GM12878 (cell line): ENCODE results near the gene FLYWCH2.

Experiments
- POLR2AphosphoS5 ChIP-seq: IDR thresholded peaks from 2 replicates; pipeline ENCODE4 v1.6.1; 2011; ENCODE audit warnings: mild to moderate bottlenecking, low read length, inconsistent platforms
- TF ChIP-seq, protein P1 (sequence below): fragments of 450-650 bp; IDR thresholded peaks from 2 replicates; pipeline ENCODE4 v1.6.1; 2017; ENCODE audit warnings: mild to moderate bottlenecking, low read depth, inconsistent platforms; ENCODE audit not compliant: poor library complexity, severe bottlenecking

DNA sequence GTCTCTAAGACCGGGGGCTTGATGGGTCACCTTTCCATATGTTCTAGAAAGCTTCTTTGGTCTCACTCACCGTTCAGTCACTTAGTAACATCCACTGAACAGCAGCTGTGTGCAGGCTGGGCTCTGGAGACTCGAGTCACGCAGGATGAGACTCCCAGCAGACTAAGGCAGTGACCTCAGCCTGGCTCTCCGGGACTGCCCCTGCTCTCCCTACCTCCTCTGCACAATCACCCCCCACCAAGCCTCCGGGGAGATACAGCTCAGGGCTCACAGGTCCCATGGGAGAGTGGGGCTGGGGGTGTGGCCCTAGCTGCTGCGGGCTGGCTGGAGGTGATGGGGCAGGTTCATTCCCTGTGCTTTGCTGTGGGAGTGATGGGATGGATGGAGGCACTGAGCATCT, 14.1 kb downstream of the FLYWCH2 start:
- no peak for TF ChIP-seq POLR2AphosphoS5
- TF ChIP-seq, protein P1, sequence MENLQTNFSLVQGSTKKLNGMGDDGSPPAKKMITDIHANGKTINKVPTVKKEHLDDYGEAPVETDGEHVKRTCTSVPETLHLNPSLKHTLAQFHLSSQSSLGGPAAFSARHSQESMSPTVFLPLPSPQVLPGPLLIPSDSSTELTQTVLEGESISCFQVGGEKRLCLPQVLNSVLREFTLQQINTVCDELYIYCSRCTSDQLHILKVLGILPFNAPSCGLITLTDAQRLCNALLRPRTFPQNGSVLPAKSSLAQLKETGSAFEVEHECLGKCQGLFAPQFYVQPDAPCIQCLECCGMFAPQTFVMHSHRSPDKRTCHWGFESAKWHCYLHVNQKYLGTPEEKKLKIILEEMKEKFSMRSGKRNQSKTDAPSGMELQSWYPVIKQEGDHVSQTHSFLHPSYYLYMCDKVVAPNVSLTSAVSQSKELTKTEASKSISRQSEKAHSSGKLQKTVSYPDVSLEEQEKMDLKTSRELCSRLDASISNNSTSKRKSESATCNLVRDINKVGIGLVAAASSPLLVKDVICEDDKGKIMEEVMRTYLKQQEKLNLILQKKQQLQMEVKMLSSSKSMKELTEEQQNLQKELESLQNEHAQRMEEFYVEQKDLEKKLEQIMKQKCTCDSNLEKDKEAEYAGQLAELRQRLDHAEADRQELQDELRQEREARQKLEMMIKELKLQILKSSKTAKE, result no peak
